Heart left ventricle (tissue), 13 donors: ENCODE data around the gene DUSP28.

Experiments
- POLR2A ChIP-seq, 2 donors: fragments of 450-650 bp; IDR thresholded peaks; one replicate each; pipeline ENCODE4 v1.6.1; 2017; ENCODE audit warnings: antibody characterized with exemption in 2 of 2, mild to moderate bottlenecking in 2 of 2, moderate library complexity in 2 of 2
- TF ChIP-seq, protein P1 (sequence below), 12 donors: fragments of 200-600 bp; sonication (generic) in 4 of 12; IDR thresholded peaks; one replicate each; pipeline versions ENCODE4 v1.5.0 to v1.8.0; 2018 to 2022; ENCODE audit warnings: antibody characterized with exemption in 12 of 12, mild to moderate bottlenecking in 5 of 12
- donor health status: ischemic (EF 13 %, LVEDD 7.1; RV severe dilation, severe dysfunction).
- donor health status: DM: no; HTN: yes; CAD: no.
- donor health status: DM: no; HTN: no; CAD: no.
- donor health status: ischemic (EF 25% LVEDD 6.9; RV normal size, moderate dysfunction).
- donor health status: ischemic (EF 25% LVEDD 5.7; RV mildly dilated, moderate dysfunction).
- donor health status: ischemic (EF 35%, LVEDD 5.7; RV mildly dilated, moderate dysfunction).
- donor health status: nonischemic (EF 11% LVEDD 7.7; RV severe dilation, severe dysfunction).
- donor health status: DM: yes; HTN: yes; CAD: no.
- donor health status: PGD.
- donor health status: ischemic (EF 29% LVEDD 5.4; RV normal size, mild dysfunction).
- donor health status: nonischemic (EF 23%, LVEDD 6.1; RV moderate dilation, normal function).

- TF ChIP-seq, protein P1, sequence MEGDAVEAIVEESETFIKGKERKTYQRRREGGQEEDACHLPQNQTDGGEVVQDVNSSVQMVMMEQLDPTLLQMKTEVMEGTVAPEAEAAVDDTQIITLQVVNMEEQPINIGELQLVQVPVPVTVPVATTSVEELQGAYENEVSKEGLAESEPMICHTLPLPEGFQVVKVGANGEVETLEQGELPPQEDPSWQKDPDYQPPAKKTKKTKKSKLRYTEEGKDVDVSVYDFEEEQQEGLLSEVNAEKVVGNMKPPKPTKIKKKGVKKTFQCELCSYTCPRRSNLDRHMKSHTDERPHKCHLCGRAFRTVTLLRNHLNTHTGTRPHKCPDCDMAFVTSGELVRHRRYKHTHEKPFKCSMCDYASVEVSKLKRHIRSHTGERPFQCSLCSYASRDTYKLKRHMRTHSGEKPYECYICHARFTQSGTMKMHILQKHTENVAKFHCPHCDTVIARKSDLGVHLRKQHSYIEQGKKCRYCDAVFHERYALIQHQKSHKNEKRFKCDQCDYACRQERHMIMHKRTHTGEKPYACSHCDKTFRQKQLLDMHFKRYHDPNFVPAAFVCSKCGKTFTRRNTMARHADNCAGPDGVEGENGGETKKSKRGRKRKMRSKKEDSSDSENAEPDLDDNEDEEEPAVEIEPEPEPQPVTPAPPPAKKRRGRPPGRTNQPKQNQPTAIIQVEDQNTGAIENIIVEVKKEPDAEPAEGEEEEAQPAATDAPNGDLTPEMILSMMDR (IDR thresholded peaks at IDR 0.05), result no peak
- TF ChIP-seq POLR2A (IDR thresholded peaks at IDR 0.05), result no peak
Measured at GRCh38 chr2:240522406-240522805, 37.8 kb upstream of the DUSP28 start.
